Measurements from ENCODE around the gene ASPM.

Gene ASPM

GRCh38 chr1:197146101-197147095 is at the start of gene ASPM:
Gene ASPM, minus strand, starts transcription at chr1:197146669. Its CDS starts 232 bp downstream, at chr1:197146437.
- peak; percentile 93 for DNase-seq (ENCODE audit: low spot score)

DNA sequence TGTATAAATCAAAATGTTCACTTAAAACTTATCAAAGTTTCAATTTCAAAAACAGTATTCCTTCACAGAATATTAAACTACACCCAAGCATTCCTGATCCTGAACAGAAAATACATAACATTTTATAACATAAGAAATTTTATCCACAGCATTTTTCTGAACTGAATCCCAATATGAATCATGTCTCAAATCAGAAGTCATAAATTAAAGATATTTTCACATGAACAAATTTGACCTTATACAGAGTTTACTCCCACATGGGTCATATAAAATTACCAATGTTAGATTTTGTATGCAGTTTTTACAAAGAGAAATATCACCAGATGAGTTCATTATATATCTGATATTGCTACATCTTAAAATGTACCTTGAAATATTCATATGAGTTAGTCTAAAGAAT is 48.6 kb upstream of the ASPM start:
- DNase-seq (ENCODE audit: low spot score) = no peak

- no peak for DNase-seq (ENCODE audit: low spot score)
Observed at GRCh38 chr1:197184190-197184589, 37.7 kb upstream of the ASPM start.

DNA sequence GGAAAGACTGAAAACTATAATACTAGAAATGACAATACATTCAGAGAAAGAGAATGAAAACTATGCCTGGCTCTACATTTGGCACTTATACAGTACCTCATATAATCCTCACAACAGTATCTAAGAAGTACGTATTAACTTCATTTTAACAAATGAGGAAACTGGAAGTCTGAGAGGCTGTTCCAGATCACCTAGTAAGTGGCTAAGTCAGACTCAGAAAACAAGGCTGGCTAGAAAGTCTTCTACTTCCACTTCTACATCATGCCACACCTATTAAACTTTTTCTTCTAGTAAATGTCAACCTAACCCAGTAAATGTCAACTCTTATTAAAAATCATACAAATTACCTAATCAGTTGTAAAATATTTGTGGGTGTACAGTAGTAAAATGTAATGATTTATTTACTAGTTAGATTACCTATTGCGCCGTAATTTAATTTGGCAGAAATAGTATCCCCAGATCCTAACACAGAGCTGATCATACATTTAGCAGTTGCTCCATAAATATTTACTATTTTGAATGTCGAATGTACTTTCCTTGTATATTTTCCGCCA is 36.8 kb upstream of the ASPM start:
- no peak for DNase-seq (ENCODE audit: low spot score)

GRCh38 chr1:197182716-197183115 is 36.2 kb upstream of the ASPM start:
- DNase-seq (ENCODE audit: low spot score) = no peak

DNA sequence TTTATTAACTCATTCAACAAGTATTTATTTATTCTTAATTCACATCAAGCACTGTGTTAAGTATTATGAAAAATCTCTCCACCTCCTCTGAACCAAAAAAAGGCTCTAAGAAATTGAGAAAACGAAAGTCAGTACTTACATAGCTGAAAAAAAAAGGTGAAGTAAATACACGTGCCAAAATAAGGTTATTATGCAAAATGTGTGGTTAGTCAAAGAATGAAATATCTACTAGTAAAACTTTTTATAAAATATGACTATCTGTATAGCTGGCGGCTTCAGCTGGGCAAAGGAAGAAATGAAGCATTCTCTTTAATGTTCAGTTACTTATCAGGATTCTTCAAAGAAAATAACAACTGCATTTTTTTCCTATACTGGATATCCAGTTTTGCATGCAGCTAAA is 35.5 kb upstream of the ASPM start:
- DNase-seq (ENCODE audit: low spot score) = no peak

GRCh38 chr1:197180252-197180878 is 33.9 kb upstream of the ASPM start:
- no peak for DNase-seq (ENCODE audit: low spot score)

DNA sequence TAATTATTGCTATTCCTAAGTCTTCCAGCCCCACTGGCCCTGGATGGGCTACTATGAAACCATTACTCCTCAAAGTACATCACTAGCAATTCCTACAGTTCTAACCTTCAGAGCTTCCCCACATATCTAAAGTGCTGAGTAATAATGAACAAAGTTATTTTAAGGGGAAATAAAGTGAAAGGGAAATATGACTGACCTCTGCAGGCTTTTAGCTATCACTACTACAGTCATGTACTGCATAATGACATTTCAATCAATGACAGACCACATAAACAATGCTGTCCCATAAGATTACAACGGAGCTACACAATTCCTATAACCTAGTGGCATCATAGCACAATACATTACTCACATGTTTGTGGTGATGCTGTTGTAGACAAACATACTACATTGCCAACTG is 32.5 kb upstream of the ASPM start:
- DNase-seq (ENCODE audit: low spot score) = no peak

GRCh38 chr1:197174818-197175217 is 28.3 kb upstream of the ASPM start:
- DNase-seq (ENCODE audit: low spot score) = no peak

DNA sequence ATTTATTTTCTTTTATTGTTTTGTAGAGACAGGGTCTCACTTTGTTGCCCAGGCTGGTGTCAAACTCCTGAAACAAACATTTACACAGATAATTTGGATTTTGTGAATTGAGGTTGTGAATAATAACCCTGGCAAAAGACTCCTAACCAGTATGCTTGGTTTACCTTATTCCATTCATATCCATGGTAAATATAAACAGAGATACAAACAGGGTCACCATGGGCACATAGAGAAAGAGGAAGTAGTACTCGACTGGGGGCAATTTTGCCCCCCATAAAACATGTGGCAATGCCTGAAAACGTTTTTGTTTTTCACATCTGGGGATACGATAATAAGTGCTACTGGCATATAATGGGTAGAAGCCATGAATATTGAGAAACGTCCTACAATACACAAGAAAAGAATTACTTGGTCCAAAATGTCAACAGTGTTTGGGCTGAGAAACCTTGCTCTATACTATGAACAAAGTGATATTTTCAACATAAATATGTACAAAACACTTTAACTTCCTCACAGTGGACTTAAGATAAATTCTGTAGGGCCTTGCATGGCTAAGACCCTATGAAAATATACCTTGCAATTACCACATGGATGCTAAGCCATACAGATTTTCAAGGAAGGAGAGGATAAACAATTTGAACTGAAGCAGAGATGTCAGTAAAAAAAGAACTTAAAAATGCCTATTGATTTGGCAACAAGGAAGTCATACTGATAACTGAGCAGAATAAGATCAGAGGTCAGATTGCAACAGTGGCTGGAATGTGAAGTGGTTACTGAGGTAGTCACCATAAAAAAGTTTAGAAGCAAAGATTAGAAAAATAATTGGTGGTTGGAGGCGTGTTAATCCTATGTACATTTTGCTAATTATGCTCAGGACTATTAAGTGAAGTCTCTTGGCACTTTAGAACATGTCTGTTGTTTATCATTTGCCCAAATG is 27.4 kb upstream of the ASPM start:
- DNase-seq (ENCODE audit: low spot score) = no peak

- DNase-seq (ENCODE audit: low spot score) = no peak
Observed at GRCh38 chr1:197171531-197171930, 25.1 kb upstream of the ASPM start.

DNA sequence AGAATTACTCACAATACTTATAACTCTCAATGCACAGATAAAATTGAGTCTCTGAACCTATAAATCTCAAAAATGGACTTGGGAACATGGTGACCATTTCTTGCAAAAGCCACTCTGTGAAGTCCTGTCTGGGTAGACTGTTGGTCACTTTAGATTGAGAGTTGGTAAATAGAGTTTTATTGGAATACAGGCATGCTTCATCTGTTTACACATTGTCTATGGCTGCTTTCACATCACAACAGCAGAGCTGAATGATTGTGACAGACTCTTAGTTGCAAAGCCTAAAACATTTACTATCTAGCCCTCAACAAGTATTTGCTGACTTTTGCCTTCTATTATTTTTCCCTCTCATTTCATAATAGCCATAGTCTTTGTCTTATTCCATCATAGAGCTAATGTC is 24.1 kb upstream of the ASPM start:
- no peak for DNase-seq (ENCODE audit: low spot score)

DNA sequence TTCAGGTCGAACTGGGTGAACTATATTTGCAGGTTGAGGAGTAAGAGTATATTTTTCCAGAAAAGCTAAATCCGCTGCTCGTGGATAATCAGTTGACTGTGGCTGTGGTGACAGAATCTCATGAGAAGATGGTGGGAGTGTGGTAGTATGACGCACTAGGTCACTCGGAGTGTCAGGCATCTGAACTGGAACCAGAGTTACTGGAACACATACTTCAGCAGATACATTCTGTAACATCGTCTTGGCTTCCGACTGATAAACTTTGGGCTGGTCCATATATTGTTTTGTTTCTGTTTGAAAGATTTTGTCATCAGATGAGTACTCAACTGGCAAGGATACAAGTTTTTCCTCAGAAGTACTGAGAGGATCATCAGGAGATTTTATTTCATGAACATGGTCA is 13.0 kb upstream of the ASPM start:
- DNase-seq (ENCODE audit: low spot score) = no peak

DNA sequence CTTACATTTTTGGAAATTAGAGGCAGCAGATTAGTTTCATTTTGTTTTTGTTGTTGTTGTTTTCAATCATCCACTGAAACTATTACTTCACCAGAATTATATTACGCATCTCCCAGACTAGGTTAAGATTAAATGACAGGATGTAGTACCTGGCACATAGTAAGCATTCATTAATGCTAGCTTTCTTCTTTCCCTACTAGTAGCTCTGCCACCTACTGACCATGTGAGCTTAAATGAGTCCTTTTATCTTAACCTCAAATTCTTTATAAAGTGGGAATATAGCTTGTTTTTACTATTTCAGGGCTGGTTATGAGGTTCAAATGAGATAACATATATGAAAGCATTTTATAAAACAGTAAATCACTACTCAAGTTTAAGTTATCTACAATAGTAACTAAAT is 10.2 kb upstream of the ASPM start:
- no peak for DNase-seq (ENCODE audit: low spot score)

DNA sequence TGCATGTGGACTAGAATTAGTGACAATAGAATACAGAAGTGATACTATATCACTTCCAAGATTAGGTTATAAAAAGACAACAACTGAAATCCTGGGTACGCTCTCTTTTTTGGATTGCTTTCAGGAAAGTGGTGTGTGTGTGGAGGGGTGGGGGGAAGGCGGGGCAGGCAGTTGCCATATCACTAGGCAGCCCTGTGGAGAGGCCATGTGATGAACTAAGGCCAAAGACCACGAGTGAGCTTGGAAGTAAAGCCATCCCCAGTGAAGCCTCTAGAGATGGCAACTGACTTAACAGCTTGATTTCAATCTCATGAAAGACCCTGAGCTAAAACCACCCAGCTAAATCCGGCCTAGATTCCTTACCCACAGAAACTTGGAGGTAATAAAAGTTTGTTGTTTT is 6.2 kb upstream of the ASPM start:
- DNase-seq (ENCODE audit: low spot score) = no peak

- no peak for DNase-seq (ENCODE audit: low spot score)
Observed at GRCh38 chr1:197151185-197151584, 4.7 kb upstream of the ASPM start.

DNA sequence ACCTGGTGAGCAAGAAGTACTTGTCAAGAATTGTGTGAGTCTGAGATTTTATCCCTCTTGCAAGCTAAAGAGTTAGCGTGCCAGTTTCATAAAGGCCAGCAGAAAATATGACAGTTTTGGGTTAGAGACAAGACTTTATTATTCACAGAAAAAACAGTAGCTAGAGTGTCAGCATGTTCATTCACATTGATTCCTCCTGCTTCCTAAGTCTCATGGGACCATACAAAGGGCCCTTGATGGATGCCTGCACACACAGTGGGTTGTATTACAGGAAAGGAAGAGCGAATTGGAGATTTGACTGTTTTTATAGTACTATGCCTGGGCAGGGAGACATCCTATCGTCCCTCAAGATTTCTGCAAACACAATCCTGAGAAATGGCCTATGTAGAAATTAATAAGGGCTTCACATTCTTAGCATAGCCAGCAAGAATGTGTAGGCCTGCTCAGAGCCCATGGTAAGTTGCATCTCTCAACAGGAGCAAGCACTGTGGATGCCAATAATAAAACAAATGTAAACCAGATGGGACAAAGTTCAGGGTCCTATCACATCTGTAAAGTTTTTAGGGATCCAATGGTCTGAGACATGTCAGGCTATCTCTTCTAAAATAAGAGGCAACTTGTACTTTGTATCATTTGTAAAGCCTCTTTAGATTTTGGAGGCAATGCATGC is 4.0 kb upstream of the ASPM start:
- no peak for DNase-seq (ENCODE audit: low spot score)

DNA sequence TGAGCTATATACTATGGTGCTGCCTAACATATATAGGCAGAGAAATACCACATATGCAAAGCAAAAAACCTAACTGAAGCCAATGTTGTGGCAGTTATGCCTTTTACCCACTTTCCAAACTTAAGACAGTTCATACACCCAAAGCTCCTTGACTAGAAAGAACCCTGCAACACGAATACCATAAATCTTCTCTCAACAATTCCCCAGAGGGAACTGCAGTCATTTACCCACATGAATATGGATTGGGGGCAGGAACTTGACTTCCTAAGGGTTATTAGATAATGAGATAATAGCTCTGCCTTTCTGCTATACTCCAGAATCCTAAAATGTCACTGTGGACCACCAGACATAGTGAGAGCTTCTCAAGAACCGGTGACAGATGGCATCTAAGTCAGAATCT is 2.9 kb upstream of the ASPM start:
- DNase-seq (ENCODE audit: low spot score) = no peak

GRCh38 chr1:197145446-197146024 is 934 bp downstream of the ASPM start:
- DNase-seq (ENCODE audit: low spot score) = no peak

- no peak for DNase-seq (ENCODE audit: low spot score)
Observed at GRCh38 chr1:197144570-197145325, 1.7 kb downstream of the ASPM start.
